ENCODE results near the gene SLC25A10. TPM values are rescaled to one million over a fixed set of nuclear protein-coding genes. Genes with fewer than 3 reads are reported as not detected.

The SLC25A10 gene
- total RNA-seq, 1 donor from 2014 or later = 9.1 TPM

DNA sequence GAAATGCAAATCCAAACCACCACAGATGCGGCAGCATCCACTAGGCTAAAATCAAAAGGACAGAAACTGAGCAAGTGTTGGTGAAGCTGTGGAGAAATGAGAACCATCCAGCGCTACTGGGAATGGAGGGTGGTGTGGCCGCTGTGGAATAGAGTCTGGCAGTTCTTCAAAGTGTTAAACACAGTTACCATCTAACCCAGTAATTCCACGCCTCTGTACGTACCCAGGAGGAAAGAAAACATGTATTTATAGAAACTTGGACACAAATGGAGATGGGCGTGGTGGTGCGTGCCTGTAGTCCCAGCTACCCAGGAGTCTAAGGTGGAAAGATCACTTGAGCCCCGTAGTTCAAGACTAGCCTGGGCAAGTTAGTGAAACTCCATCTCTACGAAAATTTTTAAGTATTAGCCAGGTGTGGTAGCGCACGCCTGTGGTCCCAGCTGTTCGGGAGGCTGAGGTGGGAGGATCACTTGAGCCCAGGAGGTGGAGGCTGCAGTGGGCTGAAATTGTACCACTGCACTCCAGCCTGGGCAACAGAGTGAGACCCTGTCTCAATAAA, 11.6 kb downstream of the SLC25A10 start:
- TF ChIP-seq EZH2phosphoT487 (IDR thresholded peaks at IDR 0.05) (no peak), EZH2 (IDR thresholded peaks at IDR 0.05) (no peak)
- TF ChIP-seq, protein P1, sequence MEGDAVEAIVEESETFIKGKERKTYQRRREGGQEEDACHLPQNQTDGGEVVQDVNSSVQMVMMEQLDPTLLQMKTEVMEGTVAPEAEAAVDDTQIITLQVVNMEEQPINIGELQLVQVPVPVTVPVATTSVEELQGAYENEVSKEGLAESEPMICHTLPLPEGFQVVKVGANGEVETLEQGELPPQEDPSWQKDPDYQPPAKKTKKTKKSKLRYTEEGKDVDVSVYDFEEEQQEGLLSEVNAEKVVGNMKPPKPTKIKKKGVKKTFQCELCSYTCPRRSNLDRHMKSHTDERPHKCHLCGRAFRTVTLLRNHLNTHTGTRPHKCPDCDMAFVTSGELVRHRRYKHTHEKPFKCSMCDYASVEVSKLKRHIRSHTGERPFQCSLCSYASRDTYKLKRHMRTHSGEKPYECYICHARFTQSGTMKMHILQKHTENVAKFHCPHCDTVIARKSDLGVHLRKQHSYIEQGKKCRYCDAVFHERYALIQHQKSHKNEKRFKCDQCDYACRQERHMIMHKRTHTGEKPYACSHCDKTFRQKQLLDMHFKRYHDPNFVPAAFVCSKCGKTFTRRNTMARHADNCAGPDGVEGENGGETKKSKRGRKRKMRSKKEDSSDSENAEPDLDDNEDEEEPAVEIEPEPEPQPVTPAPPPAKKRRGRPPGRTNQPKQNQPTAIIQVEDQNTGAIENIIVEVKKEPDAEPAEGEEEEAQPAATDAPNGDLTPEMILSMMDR (IDR thresholded peaks at IDR 0.05) = no peak
- Mint-ChIP-seq H3K4me1 (peaks cover 2% of the 10 kb centered on the region), H3K27ac (no peak overlapping the region), H3K4me3 (no peak overlapping the region), H3K9me3 (no peaks in the 10 kb centered on the region), H3K27me3 (ENCODE audit: insufficient read depth, low read depth) (peaks cover 2% of the 10 kb centered on the region), H3K36me3 (no peaks in the 10 kb centered on the region)
- peaks cover 11% of the 10 kb centered on the region for H3F3A ChIP-seq (ENCODE audit: low read depth)
- H2AFZ ChIP-seq (replicated peaks) = no peak overlapping the region
- no peak overlapping the region for H3K4me3 ChIP-seq
- no peaks in the 10 kb centered on the region for H3K36me3 ChIP-seq
- H3K4me1 ChIP-seq = no peaks in the 10 kb centered on the region
- H3K27me3 ChIP-seq = no peaks in the 10 kb centered on the region
- H3K79me2 ChIP-seq (ENCODE audit: low read depth) = no peaks in the 10 kb centered on the region
- H3K4me2 ChIP-seq = no peak overlapping the region
- H3K9ac ChIP-seq = no peak overlapping the region
- DNase-seq (ENCODE audit: low spot score) = no peak
- H4K20me1 ChIP-seq (ENCODE audit: low read depth) = no peaks in the 10 kb centered on the region
- no peaks in the 10 kb centered on the region for H3K9me3 ChIP-seq (ENCODE audit: low read depth)
- no peak overlapping the region for H3K27ac ChIP-seq

DNA sequence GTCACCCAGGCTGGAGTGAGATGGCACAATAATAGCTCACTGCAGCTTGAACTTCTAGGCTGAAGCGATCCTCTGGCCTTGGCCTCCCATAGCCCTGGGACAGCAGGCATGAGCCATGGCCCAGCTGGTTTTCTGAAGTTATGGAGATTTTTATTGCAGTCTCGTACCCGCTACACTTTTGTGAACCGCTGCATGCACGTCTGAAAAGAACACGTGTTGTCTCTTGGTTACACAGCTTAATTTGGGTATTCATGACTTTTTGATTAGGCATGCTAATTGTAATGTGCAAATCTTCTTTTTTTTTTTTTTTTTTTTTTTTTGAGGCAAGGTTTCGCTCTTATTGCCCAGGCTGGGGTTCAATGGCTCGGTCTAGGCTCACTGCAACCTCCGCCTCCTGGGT, 13.4 kb downstream of the SLC25A10 start:
- no peaks in the 10 kb centered on the region for H3K79me2 ChIP-seq (ENCODE audit: low read depth)
- peaks cover 5% of the 10 kb centered on the region for H3K4me1 Mint-ChIP-seq
- H3K9me3 ChIP-seq (ENCODE audit: low read depth) = no peaks in the 10 kb centered on the region
- no peak overlapping the region for H3K9ac ChIP-seq
- no peaks in the 10 kb centered on the region for H3K36me3 ChIP-seq
- no peak overlapping the region for H3K4me2 ChIP-seq
- peaks cover 2% of the 10 kb centered on the region for H3K27me3 Mint-ChIP-seq (ENCODE audit: insufficient read depth, low read depth)
- no peak overlapping the region for H3K4me3 Mint-ChIP-seq
- H4K20me1 ChIP-seq (ENCODE audit: low read depth) = no peaks in the 10 kb centered on the region
- H3K9me3 Mint-ChIP-seq = no peaks in the 10 kb centered on the region
- no peaks in the 10 kb centered on the region for H3K36me3 Mint-ChIP-seq
- no peak overlapping the region for H3K27ac Mint-ChIP-seq
- peaks cover 11% of the 10 kb centered on the region for H3F3A ChIP-seq (ENCODE audit: low read depth)
- H3K27ac ChIP-seq = no peak overlapping the region
- H2AFZ ChIP-seq (replicated peaks) = no peak overlapping the region
- H3K4me1 ChIP-seq = no peaks in the 10 kb centered on the region
- no peaks in the 10 kb centered on the region for H3K27me3 ChIP-seq
- no peak for DNase-seq (ENCODE audit: low spot score)
- TF ChIP-seq EZH2phosphoT487 (IDR thresholded peaks at IDR 0.05) (no peak), EZH2 (IDR thresholded peaks at IDR 0.05) (no peak)
- TF ChIP-seq, protein P1 (IDR thresholded peaks at IDR 0.05) = no peak
- no peak overlapping the region for H3K4me3 ChIP-seq

DNA sequence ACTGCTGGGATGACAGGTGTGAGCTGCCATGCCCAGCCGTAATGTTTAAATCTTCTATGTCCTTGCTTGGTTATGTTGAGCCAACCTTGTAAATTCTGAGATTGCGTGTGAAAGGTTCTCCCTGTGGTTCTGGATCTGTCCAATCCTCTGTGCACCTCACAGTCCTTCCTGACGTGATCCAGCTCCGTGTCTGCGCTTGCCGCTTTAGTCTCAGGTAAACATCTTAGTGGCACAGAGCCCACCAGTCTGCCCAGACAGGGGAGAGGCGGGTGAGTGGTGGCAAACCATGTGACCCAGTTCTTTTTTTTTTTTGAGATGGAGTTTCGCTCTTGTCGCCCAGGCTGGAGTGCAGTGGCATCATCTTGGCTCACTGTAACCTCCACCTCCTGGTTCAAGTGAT, 13.9 kb downstream of the SLC25A10 start:
- Histone ChIP-seq H3F3A (ENCODE audit: low read depth) (peaks cover 11% of the 10 kb centered on the region), H3K9me3 (ENCODE audit: low read depth) (no peaks in the 10 kb centered on the region), H4K20me1 (ENCODE audit: low read depth) (no peaks in the 10 kb centered on the region), H3K36me3 (no peaks in the 10 kb centered on the region), H3K4me1 (no peaks in the 10 kb centered on the region), H3K9ac (no peak overlapping the region), H3K4me3 (no peak overlapping the region), H3K27me3 (no peaks in the 10 kb centered on the region), H2AFZ (replicated peaks) (no peak overlapping the region), H3K27ac (no peak overlapping the region), H3K79me2 (ENCODE audit: low read depth) (no peaks in the 10 kb centered on the region), H3K4me2 (no peak overlapping the region)
- H3K27me3 Mint-ChIP-seq (ENCODE audit: insufficient read depth, low read depth) = peaks cover 2% of the 10 kb centered on the region
- H3K4me3 Mint-ChIP-seq = no peak overlapping the region
- H3K36me3 Mint-ChIP-seq = no peaks in the 10 kb centered on the region
- H3K9me3 Mint-ChIP-seq = no peaks in the 10 kb centered on the region
- no peak for DNase-seq (ENCODE audit: low spot score)
- no peak overlapping the region for H3K27ac Mint-ChIP-seq
- TF ChIP-seq, protein P1 (IDR thresholded peaks at IDR 0.05) = no peak
- TF ChIP-seq EZH2phosphoT487 (IDR thresholded peaks at IDR 0.05) = no peak
- TF ChIP-seq EZH2 (IDR thresholded peaks at IDR 0.05) = no peak
- H3K4me1 Mint-ChIP-seq = peaks cover 7% of the 10 kb centered on the region
